HCEC 1CT (cell line): ENCODE data around the gene GRIK3.

Source experiments
- DNase-seq: peaks from one replicate; pipeline ENCODE4 v3.0.0-alpha.2; 2017

GRIK3 gene

DNA sequence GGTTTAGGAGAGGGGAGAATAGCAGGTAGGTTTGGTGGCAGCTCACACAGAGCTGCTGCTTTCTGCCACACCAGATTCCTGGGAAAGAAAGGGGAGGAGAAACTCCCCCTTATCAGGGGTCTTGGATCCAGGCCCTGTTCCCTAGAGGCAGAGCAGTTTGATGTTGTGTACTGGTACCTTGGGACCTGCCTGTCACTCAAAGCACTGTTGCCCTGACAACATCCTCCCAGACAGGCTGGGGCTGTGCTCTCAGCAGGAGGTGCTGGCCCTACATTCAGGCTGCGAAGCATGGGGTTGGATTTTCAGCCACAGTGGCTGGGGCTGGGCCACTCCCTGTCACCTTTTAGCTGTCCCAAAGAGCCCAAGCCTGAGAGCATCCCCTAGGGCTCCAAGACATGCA, 188.0 kb downstream of the GRIK3 start:
- no peak for DNase-seq

DNA sequence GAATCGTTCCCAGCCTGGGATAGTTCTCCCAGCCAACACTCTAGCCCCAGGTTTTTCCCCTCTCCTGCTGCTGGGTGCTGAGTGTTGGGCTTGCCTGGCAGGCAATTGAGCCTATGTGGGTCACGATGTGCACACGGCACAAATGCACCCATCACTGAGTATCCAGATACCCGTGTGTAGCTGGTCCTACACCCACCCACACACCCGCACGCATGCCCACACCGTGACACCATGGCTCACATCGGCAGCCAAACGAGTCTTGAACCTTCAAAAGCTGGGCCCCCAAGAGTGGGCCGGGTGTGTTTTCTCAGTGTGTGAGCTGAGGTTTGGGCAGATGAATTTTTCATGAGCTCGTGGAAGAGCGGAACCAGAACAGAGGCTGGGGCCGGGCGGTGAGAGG, 188.5 kb downstream of the GRIK3 start:
- no peak for DNase-seq

DNA sequence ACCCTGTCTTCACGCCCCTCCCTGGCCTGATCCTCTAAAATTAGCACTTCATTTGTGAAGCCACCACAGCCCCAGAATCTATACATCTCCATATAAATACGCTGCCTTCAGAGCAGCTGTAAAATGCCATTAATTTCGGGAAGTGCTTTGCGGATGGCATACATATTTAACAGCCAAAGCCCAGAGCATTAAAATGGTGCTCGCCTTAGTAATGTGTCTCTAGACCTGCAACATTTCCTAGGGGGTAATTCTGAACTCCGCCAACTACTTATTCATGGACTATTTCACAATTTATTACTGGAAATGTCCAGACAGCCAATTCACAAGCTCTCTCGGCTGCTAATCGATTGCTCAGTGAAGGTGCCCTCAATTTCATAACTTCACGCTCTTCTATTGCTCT, 189.4 kb downstream of the GRIK3 start:
- DNase-seq = no peak

DNA sequence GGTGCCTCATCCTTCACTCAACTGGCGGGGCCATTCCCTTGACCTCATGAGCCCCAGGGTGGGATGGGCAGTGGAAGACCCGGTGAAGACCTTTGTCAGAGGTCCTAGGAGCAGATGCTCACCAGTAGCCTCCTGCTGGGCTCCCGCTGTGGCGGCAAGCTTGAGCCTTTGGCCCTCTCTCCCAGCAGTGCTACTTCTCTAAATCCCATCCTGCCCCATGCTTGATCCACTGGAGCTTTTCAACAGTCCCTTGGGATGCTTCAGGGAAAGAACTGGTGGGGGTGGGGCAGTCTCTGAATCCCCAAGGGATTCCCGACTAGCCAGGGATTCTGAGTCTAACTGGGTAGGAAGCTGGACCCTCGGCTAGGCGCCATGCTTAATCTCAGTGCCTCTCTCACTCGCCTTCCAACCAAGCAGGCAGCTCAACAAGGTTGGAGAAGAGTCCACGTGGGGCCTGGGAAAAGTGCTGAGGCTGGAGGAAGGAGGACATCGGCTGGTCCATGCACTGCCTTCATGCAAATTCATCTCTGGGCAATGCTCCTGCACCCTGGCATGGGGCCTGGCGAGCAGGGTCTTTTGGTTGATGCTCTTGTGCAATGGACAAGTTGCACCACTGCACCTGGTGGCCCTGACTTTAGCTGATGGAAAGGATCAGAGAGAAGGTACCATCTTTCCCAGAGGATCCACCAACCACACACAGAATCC, 190.3 kb downstream of the GRIK3 start:
- no peak for DNase-seq

DNA sequence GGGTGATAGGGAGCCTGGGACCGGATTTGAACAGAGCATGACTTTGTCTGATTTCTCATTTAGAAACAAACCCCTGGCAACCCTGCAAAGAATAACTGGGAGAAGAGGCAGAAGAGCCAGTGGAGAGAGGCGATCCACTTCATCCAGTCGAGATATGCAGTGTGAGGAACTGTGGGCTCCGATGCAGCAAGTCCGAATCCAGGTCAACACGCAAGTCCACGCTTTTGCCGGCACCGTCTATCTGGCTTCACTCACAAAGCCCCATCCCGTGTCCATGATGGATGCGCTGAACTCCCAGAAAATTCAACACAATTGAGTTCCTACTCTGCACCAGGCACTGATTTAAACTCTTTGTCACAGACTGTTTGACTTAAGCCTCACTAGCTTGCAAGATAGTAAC, 191.3 kb downstream of the GRIK3 start:
- DNase-seq = no peak

DNA sequence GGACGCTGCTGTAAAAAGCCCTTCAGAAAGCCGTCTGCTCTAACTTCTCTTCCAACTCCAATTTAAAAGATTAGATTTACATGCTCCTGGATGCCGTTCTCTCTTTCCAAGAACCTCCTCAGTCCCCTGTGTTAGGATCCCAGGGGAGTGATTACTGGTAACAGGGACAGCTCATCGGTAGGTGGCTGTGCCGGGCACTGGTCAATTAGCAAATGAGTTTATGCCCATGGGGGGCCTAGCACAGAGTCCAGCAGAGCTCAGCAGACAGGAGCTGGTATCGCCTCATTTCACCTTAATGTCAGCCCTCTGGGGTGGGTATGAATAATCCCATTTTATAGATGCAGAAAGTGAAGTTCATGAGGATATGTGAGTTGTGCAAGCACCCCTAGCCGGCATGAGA, 191.9 kb downstream of the GRIK3 start:
- no peak for DNase-seq

DNA sequence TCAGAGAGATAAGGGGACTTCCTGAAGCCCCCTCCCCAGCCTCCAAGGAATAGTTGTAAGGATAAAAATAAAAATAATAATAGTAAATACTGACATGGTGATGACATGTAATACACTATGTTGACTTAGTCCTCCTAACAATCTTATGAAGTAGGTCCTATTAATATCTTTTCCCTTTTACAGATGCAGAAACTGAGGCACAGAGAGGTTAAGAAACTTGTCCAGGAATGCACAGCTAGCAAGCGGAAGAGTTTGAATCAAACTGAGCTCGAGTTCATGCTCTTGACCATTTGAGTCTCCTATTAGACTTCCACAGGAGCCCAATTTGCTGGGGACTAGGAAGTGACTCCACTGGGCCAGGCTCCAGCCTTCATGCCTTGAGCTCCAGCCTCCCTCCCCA, 194.8 kb downstream of the GRIK3 start:
- DNase-seq = no peak

DNA sequence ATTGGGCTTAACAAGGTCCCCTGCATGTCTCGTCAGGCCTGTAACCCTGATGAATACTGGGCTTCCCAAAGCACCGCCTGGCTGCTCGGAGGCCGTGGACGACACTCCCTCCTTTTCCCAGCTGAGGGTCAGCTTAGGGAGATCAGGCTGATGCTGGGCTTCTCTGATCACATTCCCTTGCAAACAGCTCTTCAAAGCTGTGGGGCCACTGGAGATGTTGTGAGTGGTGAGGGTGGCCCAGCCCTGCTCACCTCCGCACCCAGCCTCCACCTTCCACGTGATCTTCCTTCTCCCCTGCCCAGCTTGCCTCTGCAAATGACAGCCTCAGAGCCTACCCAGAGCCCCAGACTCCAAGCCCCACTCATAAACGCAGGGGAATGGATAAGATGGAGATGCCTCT, 195.4 kb downstream of the GRIK3 start:
- DNase-seq = no peak

DNA sequence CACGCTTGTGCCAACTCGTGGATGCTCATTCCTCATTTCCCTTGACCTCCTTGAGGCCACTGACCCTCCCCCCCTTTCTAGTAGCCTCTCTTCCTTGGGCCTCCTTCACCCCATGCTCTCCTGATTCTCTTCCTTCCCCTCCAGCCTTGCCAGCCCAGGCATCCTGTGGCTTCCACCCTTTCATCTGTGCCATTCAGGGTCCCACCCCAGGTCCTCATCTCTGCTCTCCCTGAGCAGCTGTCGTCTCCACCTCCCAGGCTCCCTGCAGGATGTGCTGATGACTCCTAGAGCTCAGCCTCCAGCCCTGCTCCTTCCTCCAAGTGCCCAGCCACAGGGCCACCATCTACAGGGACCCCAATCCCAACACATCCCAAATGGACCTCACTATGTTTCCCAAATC, 197.4 kb downstream of the GRIK3 start:
- DNase-seq = no peak

DNA sequence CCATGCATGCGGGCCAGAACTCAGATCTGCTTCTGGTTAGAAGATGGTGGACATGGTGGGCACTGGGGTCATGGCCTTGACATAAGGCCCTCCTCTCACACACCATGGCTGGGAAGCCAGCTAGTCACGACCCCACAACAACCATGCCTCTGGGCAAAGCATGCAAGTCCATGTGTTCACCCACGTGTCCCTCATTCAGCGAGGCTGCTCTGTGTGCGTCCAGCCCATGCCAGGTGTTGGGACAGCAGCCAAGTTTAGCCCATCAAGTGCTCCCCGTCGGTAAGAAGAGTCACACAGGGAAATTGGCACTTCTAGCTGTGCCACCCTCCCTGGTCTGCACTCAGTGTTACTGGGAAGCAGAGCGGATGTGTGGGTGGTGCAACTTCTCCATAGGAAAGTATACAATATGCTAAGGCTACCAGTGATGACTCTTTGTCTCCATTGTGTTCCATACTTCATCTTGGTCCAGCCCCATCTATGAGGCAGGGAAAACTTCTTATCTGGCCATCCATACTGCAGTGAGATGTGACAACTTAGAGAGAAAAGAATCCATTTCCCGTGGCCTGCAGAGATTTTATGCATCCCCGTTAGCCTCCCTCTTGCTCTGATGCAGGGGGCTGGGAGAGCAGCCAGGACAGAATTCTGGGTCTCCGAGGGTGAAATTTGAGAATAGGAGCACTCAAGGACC, 198.0 kb downstream of the GRIK3 start:
- DNase-seq = no peak

DNA sequence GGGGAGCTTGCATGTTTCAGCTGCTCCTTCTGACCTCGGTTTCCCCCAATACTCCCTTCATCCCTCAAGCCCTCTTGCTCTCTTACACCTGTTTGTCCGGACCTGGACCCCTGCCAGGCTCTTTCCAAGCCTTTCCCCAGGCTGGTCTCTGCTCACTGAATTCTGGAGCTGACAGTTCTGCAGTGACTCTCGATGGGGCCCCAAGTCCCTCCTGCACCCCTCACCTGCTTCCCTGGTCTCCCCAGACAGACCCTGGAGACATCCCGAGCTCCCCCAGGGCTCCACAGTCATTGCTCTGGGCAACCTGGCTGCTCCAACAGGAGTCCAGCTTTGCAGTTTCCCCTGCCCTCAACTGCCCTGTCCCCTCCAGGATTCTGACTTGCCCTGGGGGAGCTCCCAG, 198.6 kb downstream of the GRIK3 start:
- DNase-seq = no peak

DNA sequence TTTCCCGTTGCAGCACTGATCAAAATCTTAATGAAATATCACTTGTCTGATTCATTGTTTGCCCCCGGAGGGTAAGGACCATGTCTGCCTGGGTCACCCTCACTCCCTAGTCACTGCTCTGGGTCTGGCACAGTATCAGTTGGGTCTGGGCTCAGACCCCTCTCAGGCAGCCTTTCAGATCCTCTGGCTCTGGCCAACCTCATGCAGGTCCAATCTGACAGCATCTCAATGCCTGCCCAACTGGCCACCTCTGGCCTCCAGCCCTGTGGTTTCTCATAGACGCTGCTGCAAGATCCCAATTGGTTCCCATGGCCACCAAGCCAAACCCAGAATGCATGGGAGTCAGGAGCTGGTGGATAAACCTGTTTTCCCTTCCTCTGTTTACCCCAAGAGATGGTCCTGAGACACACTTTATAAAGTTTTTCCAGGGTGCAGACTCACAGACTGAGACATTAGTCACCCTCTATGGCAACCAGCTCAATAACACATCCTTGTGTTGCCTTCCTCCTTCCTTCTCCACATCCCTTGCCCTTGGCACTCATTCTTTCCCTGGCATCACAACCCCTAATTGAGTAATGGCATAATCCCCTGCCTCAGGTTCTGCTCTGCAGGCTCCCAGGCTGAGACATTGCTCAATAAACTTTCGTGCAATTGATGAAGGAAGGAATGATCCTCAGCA, 199.2 kb downstream of the GRIK3 start:
- DNase-seq = no peak

DNA sequence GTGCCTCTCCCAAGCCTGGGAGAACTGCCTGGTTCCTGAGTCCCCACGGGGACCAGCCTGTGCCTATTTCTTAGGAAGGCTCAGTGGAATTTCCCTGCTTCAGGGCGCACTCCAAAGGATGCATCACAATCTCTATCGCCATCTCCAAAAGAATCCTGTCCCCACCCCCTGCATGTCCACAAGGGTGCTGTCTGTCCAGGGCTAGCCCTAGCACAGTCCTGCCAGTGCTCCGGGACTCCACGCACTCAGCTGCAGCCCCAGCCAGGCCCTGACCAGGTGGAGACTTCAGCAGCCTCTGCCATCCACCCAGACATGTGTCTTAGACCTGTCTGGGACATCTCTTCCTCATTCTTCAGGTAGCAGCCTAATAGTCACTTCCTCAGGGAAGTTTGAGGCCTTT, 199.7 kb downstream of the GRIK3 start:
- DNase-seq = no peak

DNA sequence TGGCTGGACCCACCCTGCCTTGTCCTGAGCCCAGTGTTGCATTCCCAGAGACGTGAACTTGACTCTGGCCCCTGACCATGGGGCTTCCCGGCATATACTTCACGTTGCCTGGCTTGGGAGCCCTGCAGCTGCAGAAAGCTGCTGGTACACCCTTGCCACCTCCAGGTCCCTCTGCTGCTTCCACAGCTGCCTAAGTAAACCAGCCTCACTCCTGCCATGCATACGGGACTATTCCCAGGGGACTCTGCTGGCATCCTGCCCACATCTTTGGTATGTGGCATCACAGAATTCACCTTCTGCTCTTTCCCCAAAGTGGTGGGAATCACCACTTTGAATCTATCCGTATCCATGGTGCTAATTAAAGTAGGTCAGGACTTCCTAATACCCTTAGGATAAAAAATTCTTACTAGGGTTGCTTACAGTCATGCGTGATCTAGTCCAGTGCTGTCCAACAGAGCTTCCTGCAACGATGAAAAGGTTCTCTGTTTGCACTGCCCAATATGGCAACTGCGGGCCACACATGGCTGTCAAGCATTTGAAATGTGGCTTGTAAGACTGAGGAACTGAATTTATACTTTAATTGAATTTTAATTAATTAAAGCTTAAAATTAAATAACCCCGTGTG, 203.0 kb downstream of the GRIK3 start:
- DNase-seq = no peak

DNA sequence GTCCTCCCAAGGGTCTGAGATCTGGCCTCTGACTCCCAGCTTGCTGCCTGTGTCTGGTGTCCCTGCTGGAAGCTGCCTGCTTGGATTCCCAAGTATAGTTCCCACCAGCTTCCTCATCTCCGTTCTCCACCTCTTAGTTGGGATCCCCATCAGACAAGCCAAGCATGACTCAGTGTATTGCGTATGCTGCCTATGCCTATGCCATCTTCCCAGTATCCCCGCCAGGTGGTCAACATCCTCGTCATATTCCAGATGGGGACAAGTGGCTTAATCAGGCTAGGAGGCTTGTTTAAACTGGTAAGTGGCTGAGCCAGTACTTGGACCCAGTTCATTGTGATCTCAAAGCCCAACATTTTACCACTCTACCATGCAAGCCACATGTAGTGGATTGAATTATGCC, 204.4 kb downstream of the GRIK3 start:
- no peak for DNase-seq

DNA sequence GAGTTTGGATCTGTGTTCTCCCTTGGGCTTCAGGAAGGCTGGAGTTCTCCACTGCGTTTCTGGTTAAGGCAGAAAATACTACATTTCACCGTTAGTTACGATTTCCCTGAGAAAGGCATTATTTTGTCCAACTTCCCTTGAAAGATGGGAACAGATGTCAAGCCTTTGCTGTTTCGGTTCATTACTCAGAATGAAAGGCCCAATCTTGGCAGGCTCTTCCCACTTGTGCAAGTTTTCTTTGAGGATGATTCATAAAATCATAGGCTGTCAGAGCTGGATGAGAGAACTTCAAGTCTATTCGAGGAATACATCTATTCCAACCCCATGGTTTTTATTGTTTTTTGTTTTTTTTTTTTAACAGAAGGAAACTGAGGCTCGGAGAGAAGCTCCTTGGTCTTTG, 205.2 kb downstream of the GRIK3 start:
- no peak for DNase-seq

DNA sequence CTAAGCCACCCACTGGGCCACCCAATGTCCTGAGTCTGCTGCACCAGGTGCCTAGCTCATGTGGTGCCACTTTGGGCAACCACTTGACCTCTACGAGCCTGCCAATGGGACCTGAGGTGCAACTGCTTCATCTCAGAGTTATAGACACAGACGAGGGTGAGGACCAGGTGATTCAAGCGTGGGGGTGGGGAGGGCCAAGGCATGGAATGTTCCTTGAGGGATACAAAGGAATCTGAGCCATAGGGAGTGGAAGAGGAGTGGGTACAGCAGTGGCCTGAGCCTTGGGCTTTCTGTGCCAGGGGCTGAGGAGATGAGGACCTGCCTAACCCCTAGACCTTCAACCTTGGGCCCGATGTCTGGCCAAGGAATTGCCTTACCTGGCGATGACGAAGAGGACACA, 209.1 kb downstream of the GRIK3 start:
- DNase-seq = no peak

DNA sequence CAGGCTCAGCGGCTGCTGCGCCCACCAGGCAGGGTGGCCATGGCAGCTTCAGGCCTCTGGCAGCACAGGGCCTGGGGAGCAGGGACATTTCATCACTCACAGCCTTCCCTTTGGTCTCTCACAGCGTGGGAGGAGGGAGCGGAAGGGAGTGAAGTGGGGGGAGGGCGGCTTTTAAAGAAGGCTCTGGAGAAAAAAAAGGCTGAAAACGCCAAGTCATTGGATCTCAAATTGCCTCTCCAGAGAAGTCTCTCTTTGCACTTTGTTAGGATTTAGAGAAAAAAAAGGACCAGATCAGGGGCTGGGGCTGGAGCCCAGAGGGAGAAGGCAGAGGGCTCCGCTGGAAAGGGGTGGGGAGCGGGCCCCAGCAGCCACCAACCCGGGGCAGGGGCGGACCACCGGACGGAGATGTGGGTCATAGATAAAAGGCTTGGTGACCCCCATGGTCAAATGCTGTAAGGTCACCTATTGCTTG, 209.9 kb downstream of the GRIK3 start:
- DNase-seq = no peak

DNA sequence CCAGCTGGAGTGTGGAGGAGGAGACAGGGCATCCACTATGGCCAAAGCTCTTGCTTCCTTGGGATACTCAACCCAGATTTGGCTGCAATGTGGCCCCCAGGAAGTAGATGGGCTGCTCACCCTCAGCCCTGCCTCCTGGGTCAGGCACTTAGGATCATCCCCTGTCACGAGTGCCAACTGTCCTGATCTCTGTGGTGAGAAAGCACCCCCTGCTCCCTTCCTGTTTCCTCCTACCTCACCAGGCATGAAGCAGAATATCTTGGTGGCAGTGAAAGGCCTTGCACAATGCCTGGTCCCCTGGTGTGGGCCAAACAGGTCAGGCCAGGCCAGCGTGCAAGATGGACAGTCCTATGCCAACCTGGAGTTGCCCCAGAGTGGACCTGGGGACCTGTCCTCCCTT, 211.7 kb downstream of the GRIK3 start:
- no peak for DNase-seq

DNA sequence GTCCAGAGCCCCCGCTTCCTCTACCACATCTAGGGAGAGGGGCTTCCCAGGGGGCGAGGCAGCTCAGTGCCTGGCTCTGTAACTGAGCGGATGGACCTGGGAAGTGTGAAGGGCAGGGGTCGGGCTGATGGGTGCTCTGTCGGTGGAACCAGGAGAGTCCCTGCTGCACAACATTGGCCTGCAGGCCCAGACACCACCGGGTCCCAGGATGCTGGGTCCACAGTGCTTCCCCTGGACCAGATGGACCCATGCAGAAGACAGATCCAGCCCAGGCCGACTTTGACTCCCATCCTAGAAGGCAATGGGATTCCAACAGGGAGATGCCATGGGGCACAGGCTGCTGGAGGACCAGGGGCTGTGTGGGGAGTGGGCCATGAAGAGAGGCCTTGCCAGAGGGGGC, 212.9 kb downstream of the GRIK3 start:
- no peak for DNase-seq

DNA sequence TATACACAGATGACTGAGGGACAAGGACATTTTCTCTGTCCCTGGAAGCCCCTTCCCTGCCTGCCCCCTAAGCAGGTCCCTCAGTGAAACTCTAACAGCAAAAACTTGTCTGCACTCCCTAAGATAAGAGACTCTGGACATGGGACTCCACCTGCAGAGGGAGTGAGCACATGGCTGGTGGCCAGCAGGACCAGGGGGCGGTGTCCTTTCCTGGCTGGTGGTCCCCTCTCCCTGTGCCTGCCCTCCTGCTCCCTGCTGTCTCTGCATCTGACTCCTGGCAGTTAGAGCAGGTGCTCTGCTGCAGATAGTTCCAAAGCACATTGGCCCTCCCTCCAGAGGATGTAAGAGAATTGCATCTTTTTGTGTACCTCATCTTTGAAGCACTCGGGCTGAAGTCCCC, 215.5 kb downstream of the GRIK3 start:
- no peak for DNase-seq

DNA sequence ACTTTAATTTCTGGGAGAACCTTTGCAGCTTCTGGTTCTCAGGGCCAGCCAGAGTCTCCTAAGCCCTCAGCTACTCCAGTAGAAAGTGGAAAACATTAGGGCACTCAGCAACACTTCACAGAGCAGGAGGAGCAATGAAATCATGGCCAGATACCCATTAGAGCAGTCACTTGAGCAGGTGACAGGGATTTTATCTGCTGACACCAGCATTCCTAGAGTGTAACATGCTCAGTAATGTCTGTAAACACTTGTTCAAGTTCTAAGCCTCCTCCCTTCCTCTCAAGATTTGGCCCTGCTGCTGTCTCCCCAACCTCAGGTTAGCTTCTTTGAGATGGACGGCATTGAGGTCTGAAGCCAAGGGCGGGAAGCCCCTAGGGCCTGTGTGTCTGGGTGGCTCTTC, 218.0 kb downstream of the GRIK3 start:
- DNase-seq = no peak

DNA sequence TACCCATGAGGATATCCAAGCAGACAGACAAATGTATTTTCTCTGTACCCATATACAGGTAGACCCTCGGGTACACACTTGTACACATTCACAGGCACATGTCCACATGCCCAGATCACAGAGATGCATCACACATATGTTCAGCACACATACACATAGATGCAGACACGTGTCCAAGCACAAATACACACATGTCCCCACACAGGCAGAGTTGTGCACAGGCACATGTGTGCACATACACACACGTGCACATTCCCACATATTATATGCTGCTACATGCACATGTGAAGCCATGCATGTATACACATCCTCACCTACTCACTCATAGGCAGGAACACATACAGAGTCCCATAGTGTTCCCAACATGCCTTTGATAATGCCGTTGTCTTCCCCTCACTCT, 219.5 kb downstream of the GRIK3 start:
- DNase-seq = no peak

DNA sequence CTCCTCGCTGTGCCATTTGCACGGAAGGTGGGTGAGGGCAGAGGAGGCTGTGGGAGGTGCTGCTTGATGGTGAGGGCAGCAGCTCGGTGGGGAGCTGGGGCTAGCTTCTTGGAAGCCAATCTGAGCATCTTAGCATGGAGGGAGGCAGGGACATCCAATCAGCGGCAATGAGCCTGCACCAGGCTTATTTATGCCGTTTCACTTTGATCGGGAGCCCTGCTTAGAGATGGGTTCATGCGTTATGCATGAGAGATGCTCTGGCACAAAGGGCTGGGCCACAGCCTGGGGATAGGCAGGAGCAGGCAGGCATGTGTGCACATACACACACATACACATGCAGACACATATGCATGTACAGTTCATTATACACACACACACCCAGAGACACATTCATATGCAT, 220.2 kb downstream of the GRIK3 start:
- no peak for DNase-seq
